ENCODE results near the gene IDH3A.
"Not testable (repeated sequence)": the region's sequence is repeated elsewhere in the genome, so short reads cannot be mapped to it uniquely, and the experiment has no call there.

Gene IDH3A

GRCh38 chr15:78151075-78151474 lies 1.9 kb downstream of the IDH3A start:
- not testable (repeated sequence) for H3K4me3 ChIP-seq (ENCODE audit: low read depth, low read length); H3K27me3 ChIP-seq (ENCODE audit: control insufficient read depth, insufficient read depth, low read length); H3K9ac ChIP-seq (ENCODE audit: low read depth, low read length); H3K36me3 ChIP-seq (ENCODE audit: control insufficient read depth, insufficient read depth, low read length); H3K9me3 ChIP-seq (ENCODE audit: control insufficient read depth, insufficient read depth, low read length)
- H3K4me1 ChIP-seq (ENCODE audit: control insufficient read depth, insufficient read depth, low read length): peaks cover 17% of the 10 kb centered on the region

DNA sequence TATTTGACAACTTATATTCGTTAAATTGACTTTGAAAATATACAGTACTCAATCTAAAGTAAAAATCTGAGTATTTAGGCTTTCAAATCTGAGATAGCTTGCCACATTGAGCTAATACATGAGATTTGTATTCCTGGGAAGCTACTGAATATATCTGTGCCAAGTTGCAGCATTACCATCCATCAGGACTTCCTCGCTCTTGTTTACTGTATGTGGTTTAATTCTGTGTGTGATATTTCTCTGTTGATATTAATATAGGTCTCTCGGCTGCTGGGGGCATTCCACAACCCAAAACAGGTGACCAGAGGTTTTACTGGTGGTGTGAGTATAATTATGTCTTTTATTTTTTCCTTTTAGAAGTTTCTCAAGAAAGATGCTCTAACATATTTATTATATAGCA lies 5.8 kb downstream of the IDH3A start:
- H3K27me3 ChIP-seq (ENCODE audit: control insufficient read depth, insufficient read depth, low read length): no peaks in the 10 kb centered on the region
- no peaks in the 10 kb centered on the region for H3K9me3 ChIP-seq (ENCODE audit: control insufficient read depth, insufficient read depth, low read length)
- H3K4me1 ChIP-seq (ENCODE audit: control insufficient read depth, insufficient read depth, low read length): peaks cover 18% of the 10 kb centered on the region
- H3K36me3 ChIP-seq (ENCODE audit: control insufficient read depth, insufficient read depth, low read length): no peaks in the 10 kb centered on the region
- no peak overlapping the region for H3K4me3 ChIP-seq (ENCODE audit: low read depth, low read length)
- no peak overlapping the region for H3K9ac ChIP-seq (ENCODE audit: low read depth, low read length)

DNA sequence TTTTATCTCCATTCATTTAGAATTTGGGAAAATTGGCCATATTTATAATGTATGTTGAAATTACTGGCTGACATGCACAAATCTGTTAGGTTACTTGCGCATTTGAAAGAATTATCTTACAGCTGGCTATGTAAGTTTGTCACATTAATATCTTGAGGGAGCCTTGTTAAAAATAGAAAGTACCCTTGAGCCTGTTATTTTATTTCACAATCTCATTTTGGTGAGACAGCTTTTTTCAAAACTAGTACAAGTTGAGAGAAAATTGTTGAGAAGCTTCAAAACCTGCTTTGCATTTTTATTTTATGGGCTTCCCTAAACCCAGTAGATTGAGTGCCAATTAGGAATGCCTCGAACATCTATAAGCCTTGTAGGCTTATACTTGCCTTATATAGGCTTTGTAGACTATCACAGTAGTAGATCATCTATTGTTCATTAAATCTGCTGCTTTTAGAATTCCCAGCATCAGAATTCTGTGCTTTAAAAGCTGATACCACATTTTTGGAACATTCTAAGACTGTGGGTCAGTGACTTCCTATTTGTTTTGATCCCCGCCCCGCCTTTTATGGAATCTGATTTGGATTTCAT lies 6.3 kb downstream of the IDH3A start:
- H3K4me3 ChIP-seq (ENCODE audit: low read depth, low read length): no peak overlapping the region
- H3K27me3 ChIP-seq (ENCODE audit: control insufficient read depth, insufficient read depth, low read length): no peaks in the 10 kb centered on the region
- H3K9ac ChIP-seq (ENCODE audit: low read depth, low read length): no peak overlapping the region
- H3K36me3 ChIP-seq (ENCODE audit: control insufficient read depth, insufficient read depth, low read length): no peaks in the 10 kb centered on the region
- no peaks in the 10 kb centered on the region for H3K9me3 ChIP-seq (ENCODE audit: control insufficient read depth, insufficient read depth, low read length)
- H3K4me1 ChIP-seq (ENCODE audit: control insufficient read depth, insufficient read depth, low read length): peaks cover 14% of the 10 kb centered on the region

- Histone ChIP-seq H3K4me1 (ENCODE audit: control insufficient read depth, insufficient read depth, low read length) (peaks cover 10% of the 10 kb centered on the region), H3K9me3 (ENCODE audit: control insufficient read depth, insufficient read depth, low read length) (no peaks in the 10 kb centered on the region), H3K27me3 (ENCODE audit: control insufficient read depth, insufficient read depth, low read length) (no peaks in the 10 kb centered on the region), H3K4me3 (ENCODE audit: low read depth, low read length) (no peak overlapping the region), H3K36me3 (ENCODE audit: control insufficient read depth, insufficient read depth, low read length) (no peaks in the 10 kb centered on the region), H3K9ac (ENCODE audit: low read depth, low read length) (no peak overlapping the region)
Observed at GRCh38 chr15:78156653-78157052, 7.5 kb downstream of the IDH3A start.

DNA sequence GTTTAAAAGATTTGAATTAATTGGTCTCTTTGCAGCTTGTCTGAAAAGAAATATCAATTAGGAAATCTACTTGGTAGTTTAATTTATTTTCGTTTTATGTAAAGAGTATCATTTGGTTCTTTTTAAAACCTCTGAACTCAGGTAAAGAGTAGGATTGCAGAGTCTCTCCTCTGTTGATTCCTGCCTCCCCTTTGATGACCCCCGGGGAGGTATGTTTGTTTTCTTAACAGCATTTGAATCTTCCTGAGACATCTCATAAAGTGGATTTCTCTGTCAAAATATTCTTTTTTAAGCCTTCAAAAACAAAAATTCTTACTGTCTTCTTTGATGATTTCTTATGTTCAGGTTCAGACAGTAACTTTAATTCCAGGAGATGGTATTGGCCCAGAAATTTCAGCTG lies 8.0 kb downstream of the IDH3A start:
- no peak overlapping the region for H3K9ac ChIP-seq (ENCODE audit: low read depth, low read length)
- H3K9me3 ChIP-seq (ENCODE audit: control insufficient read depth, insufficient read depth, low read length): no peaks in the 10 kb centered on the region
- H3K4me1 ChIP-seq (ENCODE audit: control insufficient read depth, insufficient read depth, low read length): peaks cover 10% of the 10 kb centered on the region
- no peak overlapping the region for H3K4me3 ChIP-seq (ENCODE audit: low read depth, low read length)
- H3K27me3 ChIP-seq (ENCODE audit: control insufficient read depth, insufficient read depth, low read length): no peaks in the 10 kb centered on the region
- H3K36me3 ChIP-seq (ENCODE audit: control insufficient read depth, insufficient read depth, low read length): peaks cover 5% of the 10 kb centered on the region

DNA sequence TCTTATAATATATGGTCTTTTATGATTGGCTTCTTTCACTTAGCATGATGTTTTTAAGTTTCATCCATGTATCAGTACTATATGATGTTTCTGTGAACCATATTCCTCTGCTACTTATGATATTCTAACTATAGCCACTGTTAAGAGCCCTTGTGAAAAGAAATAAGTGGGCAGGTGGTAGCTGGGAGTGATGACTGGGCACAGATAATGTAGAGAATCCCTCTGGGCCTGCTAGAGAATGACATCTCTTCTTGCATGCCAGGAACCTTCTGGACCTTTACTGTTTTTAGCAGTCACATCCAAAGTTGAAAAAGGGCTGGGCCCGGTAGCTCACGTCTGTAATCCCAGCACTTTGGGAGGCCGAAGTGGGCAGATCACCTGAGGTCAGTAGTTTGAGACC lies 10.2 kb downstream of the IDH3A start:
- Histone ChIP-seq H3K4me3 (ENCODE audit: low read depth, low read length) (no peak overlapping the region), H3K9me3 (ENCODE audit: control insufficient read depth, insufficient read depth, low read length) (no peaks in the 10 kb centered on the region), H3K4me1 (ENCODE audit: control insufficient read depth, insufficient read depth, low read length) (peaks cover 10% of the 10 kb centered on the region), H3K27me3 (ENCODE audit: control insufficient read depth, insufficient read depth, low read length) (no peaks in the 10 kb centered on the region), H3K9ac (ENCODE audit: low read depth, low read length) (no peak overlapping the region), H3K36me3 (ENCODE audit: control insufficient read depth, insufficient read depth, low read length) (peaks cover 7% of the 10 kb centered on the region)

GRCh38 chr15:78162038-78162437 lies 12.9 kb downstream of the IDH3A start:
- Histone ChIP-seq H3K9me3 (ENCODE audit: control insufficient read depth, insufficient read depth, low read length) (no peaks in the 10 kb centered on the region), H3K4me3 (ENCODE audit: low read depth, low read length) (no peak overlapping the region), H3K27me3 (ENCODE audit: control insufficient read depth, insufficient read depth, low read length) (no peaks in the 10 kb centered on the region), H3K9ac (ENCODE audit: low read depth, low read length) (no peak overlapping the region), H3K36me3 (ENCODE audit: control insufficient read depth, insufficient read depth, low read length) (peaks cover 13% of the 10 kb centered on the region), H3K4me1 (ENCODE audit: control insufficient read depth, insufficient read depth, low read length) (no peaks in the 10 kb centered on the region)

DNA sequence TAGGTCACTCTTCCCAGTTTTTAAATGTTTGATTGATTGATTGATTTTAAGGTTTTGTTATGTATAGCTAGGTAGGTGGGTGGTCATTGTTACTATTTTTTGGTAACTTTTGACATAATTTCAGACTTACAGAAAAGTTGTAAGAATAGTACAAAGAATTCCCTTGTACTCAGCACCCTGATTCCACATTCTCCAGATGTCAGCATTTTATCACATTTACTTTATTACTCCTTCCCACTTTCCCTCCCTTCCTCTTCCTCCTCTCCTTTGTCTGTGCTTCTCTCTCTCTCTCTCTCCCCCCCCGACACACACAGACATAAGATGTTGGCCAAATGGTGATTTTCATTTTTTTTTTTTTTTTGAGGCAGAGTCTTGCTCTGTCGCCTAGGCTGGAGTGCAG lies 14.8 kb downstream of the IDH3A start:
- Histone ChIP-seq H3K36me3 (ENCODE audit: control insufficient read depth, insufficient read depth, low read length) (peaks cover 16% of the 10 kb centered on the region), H3K27me3 (ENCODE audit: control insufficient read depth, insufficient read depth, low read length) (no peaks in the 10 kb centered on the region), H3K4me3 (ENCODE audit: low read depth, low read length) (no peak overlapping the region), H3K9ac (ENCODE audit: low read depth, low read length) (no peak overlapping the region), H3K4me1 (ENCODE audit: control insufficient read depth, insufficient read depth, low read length) (no peaks in the 10 kb centered on the region), H3K9me3 (ENCODE audit: control insufficient read depth, insufficient read depth, low read length) (no peaks in the 10 kb centered on the region)

GRCh38 chr15:78167227-78167888 lies 18.2 kb downstream of the IDH3A start:
- Histone ChIP-seq H3K9ac (ENCODE audit: low read depth, low read length) (no peak overlapping the region), H3K36me3 (ENCODE audit: control insufficient read depth, insufficient read depth, low read length) (peaks cover 24% of the 10 kb centered on the region), H3K4me3 (ENCODE audit: low read depth, low read length) (no peak overlapping the region), H3K9me3 (ENCODE audit: control insufficient read depth, insufficient read depth, low read length) (no peaks in the 10 kb centered on the region), H3K27me3 (ENCODE audit: control insufficient read depth, insufficient read depth, low read length) (no peaks in the 10 kb centered on the region), H3K4me1 (ENCODE audit: control insufficient read depth, insufficient read depth, low read length) (no peaks in the 10 kb centered on the region)

- H3K4me1 ChIP-seq (ENCODE audit: control insufficient read depth, insufficient read depth, low read length): no peaks in the 10 kb centered on the region
- H3K9me3 ChIP-seq (ENCODE audit: control insufficient read depth, insufficient read depth, low read length): no peaks in the 10 kb centered on the region
- H3K27me3 ChIP-seq (ENCODE audit: control insufficient read depth, insufficient read depth, low read length): no peaks in the 10 kb centered on the region
- H3K9ac ChIP-seq (ENCODE audit: low read depth, low read length): no peak overlapping the region
- H3K36me3 ChIP-seq (ENCODE audit: control insufficient read depth, insufficient read depth, low read length): peaks cover 24% of the 10 kb centered on the region
- H3K4me3 ChIP-seq (ENCODE audit: low read depth, low read length): no peak overlapping the region
Observed at GRCh38 chr15:78168608-78169007, 19.4 kb downstream of the IDH3A start.

DNA sequence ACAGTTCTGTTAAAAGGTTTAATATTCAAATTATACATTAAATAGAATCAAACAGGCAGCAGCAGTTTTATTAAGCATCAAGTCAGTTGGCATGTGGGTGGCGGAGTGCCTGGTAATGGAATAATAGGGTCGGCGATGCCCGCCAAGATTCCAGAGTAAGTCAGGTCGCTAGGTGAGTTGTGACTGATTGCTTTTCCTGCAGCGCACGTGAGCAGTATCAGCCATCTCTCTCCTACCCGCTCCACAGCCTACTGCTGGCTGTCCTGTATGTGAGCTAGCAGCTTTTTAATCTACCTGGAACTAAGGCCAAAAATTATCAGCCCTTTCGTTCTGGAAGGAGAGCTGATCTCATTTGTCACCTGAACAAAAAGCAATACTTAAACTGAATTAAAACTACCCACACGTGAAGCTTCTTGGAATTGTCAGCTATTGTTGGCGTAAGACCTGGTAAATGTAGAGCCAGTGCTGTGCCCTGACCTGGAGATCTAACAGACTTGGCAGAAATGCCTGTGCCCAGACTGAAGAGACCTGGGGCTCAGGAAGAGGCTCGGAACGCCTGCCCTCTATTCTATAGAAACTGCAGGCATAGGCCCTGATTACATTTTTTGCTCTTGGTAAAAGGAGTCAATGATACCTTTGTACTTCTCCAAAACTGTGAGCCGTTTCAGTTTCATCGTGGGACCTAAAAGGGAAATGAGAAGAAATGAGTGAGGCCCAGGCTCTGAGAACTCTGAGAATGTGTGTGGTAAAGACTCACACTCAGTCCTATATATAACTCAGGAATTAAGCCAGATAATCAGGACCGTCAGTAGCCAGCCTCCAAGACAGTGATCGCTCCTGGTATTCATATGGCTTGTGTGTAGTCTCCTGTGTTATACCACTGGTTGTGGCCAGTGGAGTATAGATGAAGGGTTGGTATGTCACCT lies 21.9 kb downstream of the IDH3A start:
- H3K9me3 ChIP-seq (ENCODE audit: control insufficient read depth, insufficient read depth, low read length): no peaks in the 10 kb centered on the region
- no peaks in the 10 kb centered on the region for H3K27me3 ChIP-seq (ENCODE audit: control insufficient read depth, insufficient read depth, low read length)
- H3K4me1 ChIP-seq (ENCODE audit: control insufficient read depth, insufficient read depth, low read length): no peaks in the 10 kb centered on the region
- H3K36me3 ChIP-seq (ENCODE audit: control insufficient read depth, insufficient read depth, low read length): peaks cover 19% of the 10 kb centered on the region
- H3K9ac ChIP-seq (ENCODE audit: low read depth, low read length): no peak overlapping the region
- H3K4me3 ChIP-seq (ENCODE audit: low read depth, low read length): no peak overlapping the region

All from iPS-15b (cell line).